Measurements from ENCODE around the gene CD3E. TPM values are rescaled to one million over a fixed set of nuclear protein-coding genes. Genes with fewer than 3 reads are reported as not detected.
A peak's percentile ranks its signal among the peaks of the same experiment; 100 is the strongest.

Gene CD3E
- total and polyA plus RNA-seq, 9 of the 15 experiments (the other 6 are each of a cell fraction or from before 2014, with no cell fraction given), result 0.07 to 0.62 (median 0.19) TPM; not detected in 5

DNA sequence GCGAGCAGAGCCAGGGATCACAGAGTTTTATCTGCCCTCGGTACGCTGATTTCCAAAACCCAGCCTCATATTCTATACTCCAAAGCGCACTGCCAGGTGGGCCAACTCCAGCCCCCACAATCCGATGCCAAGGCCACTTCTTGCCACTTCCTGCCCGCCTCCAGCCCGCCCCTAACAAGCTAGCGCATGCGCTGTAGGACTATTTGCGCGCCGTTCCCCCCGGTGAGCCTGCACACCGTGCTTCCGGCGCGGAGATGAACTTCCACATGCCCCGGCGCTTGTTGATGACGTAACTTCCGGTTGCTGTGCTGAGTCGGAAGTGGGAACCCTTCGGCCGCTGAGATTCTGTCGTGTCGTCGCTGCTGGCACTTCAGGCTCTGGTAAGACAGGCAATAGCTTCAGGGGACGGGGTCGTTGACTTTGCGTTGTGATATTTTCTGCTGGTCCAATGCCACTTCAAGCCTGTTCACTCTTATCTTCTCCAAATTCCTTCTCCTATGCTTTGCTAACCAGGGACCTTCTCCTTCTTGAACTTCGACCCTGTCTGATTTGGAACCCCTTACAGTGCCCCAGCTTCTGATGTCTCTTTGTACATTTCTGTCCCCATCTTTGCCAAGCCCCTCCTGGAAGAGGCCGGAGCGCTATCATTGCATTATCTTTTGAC, 54.9 kb downstream of the CD3E start, which contains the start of gene UBE4A (continued):
- TF ChIP-seq CBFB (CRISPR knock-in tag; IDR thresholded peaks at IDR 0.05) (no peak), CSDE1 (IDR thresholded peaks at IDR 0.05) (peak in 1 of 2 experiments; percentile 76; a peak in 2 of 4 replicates), SPI1 (IDR thresholded peaks at IDR 0.05; ENCODE audit: borderline replicate concordance, low read depth, low read length) (peak; percentile 20; the same call in 1 of the 2 replicates), KDM2B (CRISPR knock-in tag; IDR thresholded peaks at IDR 0.05) (no peak), CBX8 (IDR thresholded peaks at IDR 0.05; ENCODE audit: borderline replicate concordance, extremely low read depth, low read depth, low read length, poor library complexity, severe bottlenecking) (no peak), RB1 (IDR thresholded peaks at IDR 0.05; ENCODE audit: low read depth) (0 out of 2 replicates have a peak, but pooled peaks have one; percentile 59), CTBP1 (IDR thresholded peaks at IDR 0.05; ENCODE audit: borderline replicate concordance) (0 out of 2 replicates have a peak, but pooled peaks have one; percentile 15), ZNF253 (CRISPR knock-in tag; conservative IDR thresholded peaks at IDR 0.05) (no peak), KAT8 (IDR thresholded peaks at IDR 0.05; ENCODE audit: low read depth) (peak; percentile 62; the same call in 1 of the 2 replicates), BACH1 (tag; IDR thresholded peaks at IDR 0.05) (peak; percentile 89), KDM1A (IDR thresholded peaks at IDR 0.05) (no peak; a peak in 1 of 4 replicates), RAD21 (CRISPR knock-in tag; conservative IDR thresholded peaks at IDR 0.05 in 1 of 2, IDR thresholded peaks at IDR 0.05 in 1 of 2) (peak in 1 of 2 experiments; percentile 14; a peak in 2 of 4 replicates), NCOR1 (IDR thresholded peaks at IDR 0.05) (no peak; the same call in 1 of the 2 replicates), EWSR1 (IDR thresholded peaks at IDR 0.05; ENCODE audit: borderline replicate concordance, low read depth, partially characterized antibody) (no peak), ZNF644 (tag; IDR thresholded peaks at IDR 0.05; ENCODE audit: low read depth) (no peak), ZNF561 (CRISPR knock-in tag; conservative IDR thresholded peaks at IDR 0.05) (no peak), PHB2 (IDR thresholded peaks at IDR 0.05; ENCODE audit: low read depth) (no peak), MTA1 (IDR thresholded peaks at IDR 0.05; ENCODE audit: borderline replicate concordance) (peak; percentile 99), NUFIP1 (IDR thresholded peaks at IDR 0.05; ENCODE audit: partially characterized antibody) (no peak), NFE2 (IDR thresholded peaks at IDR 0.05; ENCODE audit: low read depth) (0 out of 2 replicates have a peak, but pooled peaks have one; percentile 24), ATF1 (CRISPR knock-in tag; IDR thresholded peaks at IDR 0.05) (peak; percentile 92), ATF1 (tag; IDR thresholded peaks at IDR 0.05) (peak; percentile 99), ZBTB43 (CRISPR knock-in tag; IDR thresholded peaks at IDR 0.05) (no peak), ATF7 (IDR thresholded peaks at IDR 0.05) (peak; percentile 98), FOXP4 (CRISPR knock-in tag; IDR thresholded peaks at IDR 0.05; ENCODE audit: borderline replicate concordance) (no peak), CXXC5 (CRISPR knock-in tag; IDR thresholded peaks at IDR 0.05) (peak; percentile 61), KLF13 (tag; IDR thresholded peaks at IDR 0.05; ENCODE audit: borderline replicate concordance, low read depth) (no peak), CREM (IDR thresholded peaks at IDR 0.05; ENCODE audit: low read depth) (peak; percentile 100), ZNF212 (CRISPR knock-in tag; IDR thresholded peaks at IDR 0.05) (no peak)

All from K562 (cell line).